Endothelial cell of umbilical vein (primary cell): ENCODE measurements around the gene LYVE1. TPM values are rescaled to one million over a fixed set of nuclear protein-coding genes. Genes with fewer than 3 reads are reported as not detected.

Experiments
- BruUV-seq: library from RNA; stranded (reverse); fragments of 400-500 nt; replicated peaks from 2 replicates; lab custom pipeline; 2021; lab: Mats Ljungman, UMichigan
- CTCF ChIA-PET: fragments of 300-600, 350-600 bp; sonication (Branson Sonifier 250); formaldehyde crosslinking; loops from one replicate; lab custom pipeline; 2021; ENCODE audit warnings: antibody characterized with exemption, inconsistent platforms; lab: Charles Lee
- POLR2A ChIA-PET: fragments of 300-600, 350-600 bp; sonication (Branson Sonifier 250); formaldehyde crosslinking; loops from one replicate; lab custom pipeline; 2021; ENCODE audit warnings: antibody characterized with exemption, inconsistent platforms; lab: Charles Lee
- DNase-seq: peaks from one replicate; pipeline ENCODE4 v3.0.0-alpha.2; 2011; ENCODE audit warnings: low read depth, low spot score
- FAIRE-seq: peaks from 2 replicates; lab custom pipeline; 2011; peaks lifted over from hg19 to GRCh38; lab: Jason Lieb, UNC
- H2AFZ ChIP-seq: 2 replicates; pipeline ENCODE4 v1.6.0; 2012; ENCODE audit warnings: low read depth, low read length, control low read depth, inconsistent platforms
- H3K27ac ChIP-seq: 2 replicates; pipeline ENCODE4 v1.5.1; 2011; ENCODE audit warnings: low read depth, mild to moderate bottlenecking, control low read depth, low read length, moderate library complexity; ENCODE audit not compliant: insufficient read depth
- H3K27me3 ChIP-seq, 2 experiments: 2 replicates each; pipeline versions ENCODE4 v1.6.0 to v1.6.1; 2011; ENCODE audit warnings: low read length in 2 of 2, mixed read lengths in 1 of 2; ENCODE audit not compliant: control insufficient read depth in 2 of 2, insufficient read depth in 2 of 2
- H3K36me3 ChIP-seq, 2 experiments: 2 replicates in 1 of 2; 3 replicates in 1 of 2; pipeline ENCODE4 v1.5.1; 2011; ENCODE audit warnings: low read length in 2 of 2, mild to moderate bottlenecking in 1 of 2, moderate library complexity in 1 of 2; ENCODE audit not compliant: control insufficient read depth in 2 of 2, insufficient read depth in 2 of 2; ENCODE audit errors: extremely low read depth in 1 of 2
- H3K4me1 ChIP-seq: 3 replicates; pipeline ENCODE4 v1.5.1; 2011; ENCODE audit warnings: mild to moderate bottlenecking, low read length; ENCODE audit not compliant: control insufficient read depth, insufficient read depth; ENCODE audit errors: extremely low read depth
- H3K4me2 ChIP-seq: 2 replicates; pipeline ENCODE4 v1.6.1; 2011; ENCODE audit warnings: low read length, control low read depth, mixed read lengths; ENCODE audit not compliant: insufficient read depth
- H3K4me3 ChIP-seq, 3 experiments: fragments of 200-600 bp in 1 of 3; sonication (generic), shearing (Covaris generic) in 1 of 3; replicated peaks in 1 of 3; 2 replicates each; pipeline ENCODE4 v1.5.1; 2011 to 2016; ENCODE audit warnings: control low read depth in 3 of 3, low read length in 3 of 3, mild to moderate bottlenecking in 2 of 3, inconsistent platforms in 1 of 3, low read depth in 1 of 3, moderate library complexity in 1 of 3; ENCODE audit not compliant: insufficient read depth in 1 of 3
- H3K79me2 ChIP-seq: 2 replicates; pipeline ENCODE4 v1.6.0; 2012; ENCODE audit warnings: low read length, inconsistent platforms; ENCODE audit not compliant: control insufficient read depth, insufficient read depth
- H3K9ac ChIP-seq: replicated peaks from 2 replicates; pipeline ENCODE3; 2011; ENCODE audit warnings: low read length, control low read depth; ENCODE audit not compliant: insufficient read depth; ENCODE audit errors: extremely low read depth
- H3K9me1 ChIP-seq: replicated peaks from 3 replicates; pipeline ENCODE4 v1.6.0; 2011; ENCODE audit warnings: mild to moderate bottlenecking, low read length; ENCODE audit not compliant: control insufficient read depth, insufficient read depth; ENCODE audit errors: extremely low read depth
- H3K9me3 ChIP-seq: replicated peaks from 2 replicates; pipeline ENCODE4 v1.5.1; 2012; ENCODE audit warnings: low read length, inconsistent platforms; ENCODE audit not compliant: control insufficient read depth, insufficient read depth
- H4K20me1 ChIP-seq: replicated peaks from 2 replicates; pipeline ENCODE3; 2011; ENCODE audit warnings: mild to moderate bottlenecking, low read length; ENCODE audit not compliant: control insufficient read depth, insufficient read depth; ENCODE audit errors: extremely low read depth
- CTCF ChIP-seq, 2 donors: IDR thresholded peaks; 1 replicate in 1 of 2; 2 replicates in 1 of 2; pipeline ENCODE4 v1.5.1; 2011; ENCODE audit warnings: low read length in 2 of 2, mild to moderate bottlenecking in 2 of 2, moderate library complexity in 2 of 2, control low read depth in 1 of 2, inconsistent platforms in 1 of 2, low read depth in 1 of 2; ENCODE audit not compliant: insufficient read depth in 1 of 2; ENCODE audit errors: extremely low read depth in 1 of 2
- EZH2 ChIP-seq: IDR thresholded peaks from 2 replicates; pipeline ENCODE4 v1.6.1; 2012; ENCODE audit warnings: borderline replicate concordance, low read depth, mild to moderate bottlenecking, moderate library complexity, low read length, inconsistent platforms; ENCODE audit not compliant: severe bottlenecking
- FOS ChIP-seq: IDR thresholded peaks from 2 replicates; pipeline ENCODE4 v1.6.1; 2011; ENCODE audit warnings: mild to moderate bottlenecking, low read length, moderate library complexity, borderline replicate concordance; ENCODE audit not compliant: insufficient read depth
- GATA2 ChIP-seq: IDR thresholded peaks from 2 replicates; pipeline ENCODE4 v1.7.0; 2011; ENCODE audit warnings: low read depth, mild to moderate bottlenecking, moderate library complexity, mixed read lengths, low read length; ENCODE audit not compliant: insufficient read length, insufficient read depth
- JUN ChIP-seq: IDR thresholded peaks from 2 replicates; pipeline ENCODE4 v1.6.1; 2011; ENCODE audit warnings: borderline replicate concordance, low read depth; ENCODE audit not compliant: insufficient read length, insufficient read depth
- MAX ChIP-seq: IDR thresholded peaks from 2 replicates; pipeline ENCODE4 v1.6.1; 2011; ENCODE audit not compliant: insufficient read depth, insufficient read length
- MYC ChIP-seq: IDR thresholded peaks from one replicate; pipeline ENCODE4 v1.6.1; 2011; ENCODE audit warnings: mild to moderate bottlenecking, low read depth, low read length
- POLR2A ChIP-seq: IDR thresholded peaks from 2 replicates; pipeline ENCODE4 v1.6.1; 2012; ENCODE audit warnings: low read depth, mild to moderate bottlenecking, control low read depth, low read length
- POLR2AphosphoS5 ChIP-seq: IDR thresholded peaks from 2 replicates; pipeline ENCODE4 v1.6.1; 2012; ENCODE audit warnings: low read depth, mild to moderate bottlenecking, control low read depth, low read length, moderate library complexity; ENCODE audit not compliant: insufficient read depth
- dilution Hi-C: fragments of 300-500 bp; cut with MboI; formaldehyde crosslinking; loops from one replicate; pipeline ENCODE4 v1.15.0; 2019; ENCODE audit warnings: low sequenced_read_pairs; ENCODE audit not compliant: extremely low pct_ligation_motif_present
- intact Hi-C: fragments of 100-400 bp; cut with micrococcal nuclease; formaldehyde crosslinking; loops from one replicate; pipeline ENCODE4 v1.10.0; 2022
- polyA plus RNA-seq, 4 experiments: library from polyadenylated mRNA; depleted of rRNA in 3 of 4; stranded (reverse) in 3 of 4; unstranded in 1 of 4; fragments of >200 nt; gene quantifications; 2 replicates each; pipeline versions ENCODE4 v1.2.1 to v1.2.3, GENCODE V29; 2011 to 2012; ENCODE audit warnings: missing spikeins in 1 of 4
- total RNA-seq: library from RNA; stranded (reverse); gene quantifications from 2 replicates; pipeline ENCODE4 v1.2.3, GENCODE V29; 2021

LYVE1 gene
- total and polyA plus RNA-seq, 2 donors (not counting 3 experiments of a cell fraction or from before 2014, with no cell fraction given): 4.6 to 7.6 TPM

- Histone ChIP-seq H3K9me3 (no peaks in the 10 kb centered on the region), H3K27me3 (no peaks in the 10 kb centered on the region), H3K4me1 (no peaks in the 10 kb centered on the region), H3K9me1 (no peaks in the 10 kb centered on the region), H4K20me1 (no peaks in the 10 kb centered on the region), H3K4me3 (no peak overlapping the region), H3K36me3 (no peaks in the 10 kb centered on the region), H3K27ac (no peak overlapping the region), H3K79me2 (no peaks in the 10 kb centered on the region), H3K4me2 (no peak overlapping the region), H3K9ac (no peak overlapping the region), H2AFZ (no peak overlapping the region)
- dilution Hi-C loops: no loop called here
- intact Hi-C loops: no loop called here
- DNase-seq: no peak
- CTCF ChIA-PET: interaction anchor here (0.9 to 3.4 kb wide), 2 partner anchors 10 to 102 kb away, joined by 3 to 20 read pairs; partner anchors contain the start of gene RNF141
- FAIRE-seq: no peak
- no peak for TF ChIP-seq FOS
- no peak for TF ChIP-seq POLR2AphosphoS5
- TF ChIP-seq CTCF (IDR thresholded peaks at IDR 0.05; ENCODE audit: extremely low read depth in 1 of 2, insufficient read depth in 1 of 2, low read depth in 1 of 2, low read length in 2 of 2): no peak
- no peak for TF ChIP-seq EZH2
- TF ChIP-seq MAX: no peak
- no peak for TF ChIP-seq POLR2A
- no peak for TF ChIP-seq JUN
- no peak for TF ChIP-seq MYC
- no peak for TF ChIP-seq GATA2
- no TSS peak for BruUV-seq
- POLR2A ChIA-PET: no interaction called here
Observed at GRCh38 chr11:10551290-10551592, 17.2 kb downstream of the LYVE1 start.
